ENCODE results near the gene TOM1L2. TPM values are rescaled to one million over a fixed set of nuclear protein-coding genes. Genes with fewer than 3 reads are reported as not detected.
A peak's percentile ranks its signal among the peaks of the same experiment; 100 is the strongest.

TOM1L2 gene
- total RNA-seq, 1 experiment from 2014 or later = 45.2 TPM

DNA sequence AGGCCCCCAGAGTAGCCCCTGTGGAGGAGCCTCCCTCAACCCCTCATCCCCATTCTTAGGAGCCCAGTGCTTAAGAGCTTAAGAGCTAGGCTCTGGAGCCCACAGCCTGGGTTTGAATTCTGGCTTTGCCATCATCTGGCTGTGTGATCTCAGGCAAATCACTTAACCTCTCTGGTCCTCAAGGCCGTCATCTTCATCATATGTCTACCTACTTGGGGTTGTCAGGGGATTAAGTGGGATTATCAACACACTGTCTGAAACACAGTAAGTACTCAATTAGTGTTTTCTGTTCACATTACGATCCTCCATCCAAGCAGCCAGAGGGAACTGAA is 140.2 kb downstream of the TOM1L2 start:
- CTCF ChIA-PET = no interaction called here
- H3K27me3 ChIP-seq (ENCODE audit: control insufficient read depth, insufficient read depth, low read length) = no peaks in the 10 kb centered on the region

DNA sequence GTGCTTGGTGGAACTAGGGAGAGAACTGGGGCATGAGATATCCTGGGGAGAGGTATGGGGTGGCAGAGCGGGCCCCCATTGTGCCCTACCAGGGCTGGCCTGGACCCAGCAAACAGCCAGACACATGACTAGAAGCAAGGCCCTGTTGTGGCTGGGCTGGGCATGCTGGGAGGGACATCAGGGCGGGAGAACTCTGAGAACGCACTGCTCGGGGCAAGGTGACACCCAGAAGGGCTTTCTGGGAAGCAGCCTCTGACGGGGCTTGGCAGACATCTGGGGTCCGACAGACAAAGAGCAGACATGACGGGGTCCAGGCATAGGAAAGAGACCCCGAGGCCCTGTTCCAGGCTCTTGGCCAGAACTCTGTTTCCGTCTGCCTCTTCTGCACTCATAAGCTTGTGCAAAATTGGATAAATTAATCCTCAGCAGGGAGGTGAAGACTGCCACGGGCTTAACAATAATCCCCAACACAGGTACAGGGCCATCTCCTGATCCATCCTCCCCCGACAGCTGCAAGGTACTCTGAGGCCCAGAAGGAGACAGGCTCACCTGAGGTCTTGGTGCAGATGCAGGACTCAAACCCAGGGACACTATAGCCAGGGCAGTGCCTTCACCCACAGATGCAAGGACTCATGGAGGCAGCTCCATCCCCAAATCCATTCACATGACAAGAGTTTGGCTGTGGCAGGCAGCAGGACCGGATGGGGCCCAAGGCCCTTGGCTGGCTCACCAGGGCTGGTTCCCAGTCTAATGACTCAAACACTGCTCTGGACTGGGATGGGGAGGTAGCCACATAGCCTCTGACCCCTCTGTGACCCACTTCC is 140.8 kb downstream of the TOM1L2 start:
- Histone ChIP-seq H3K27me3 (ENCODE audit: control insufficient read depth, insufficient read depth, low read length) (no peaks in the 10 kb centered on the region), H3K9me3 (ENCODE audit: control insufficient read depth, insufficient read depth, low read depth, low read length) (no peaks in the 10 kb centered on the region), H3K27ac (ENCODE audit: low read length) (peak overlapping the region; percentile 39), H3K4me1 (ENCODE audit: control insufficient read depth, insufficient read depth, low read length) (peaks cover 46% of the 10 kb centered on the region), H3K36me3 (ENCODE audit: control insufficient read depth, insufficient read depth, low read length) (0 out of 2 replicates have a peak, but pooled peaks cover 2% of the 10 kb centered on the region), H3K4me3 (ENCODE audit: low read depth in 2 of 2, low read length in 2 of 2) (no peak overlapping the region)
- CTCF ChIA-PET = no interaction called here
- ATAC-seq (no peak), DNase-seq (ENCODE audit: low read depth, low spot score) (no peak)
- in situ Hi-C loops (cut with HindIII; ENCODE audit: low pct_unique_long_range_greater_than_20kb, low sequenced_read_pairs) = no loop called here
- no TSS peak for BruUV-seq (replicated peaks)
- intact Hi-C loops (cut with micrococcal nuclease; ENCODE audit: unreplicated experiment) = no loop called here
- POLR2A ChIA-PET = interaction anchor here (0.6 kb wide), 1 partner anchor 89 kb away, joined by 12 read pairs; no protein-coding TSS in a partner anchor
- TF ChIP-seq, protein P1, sequence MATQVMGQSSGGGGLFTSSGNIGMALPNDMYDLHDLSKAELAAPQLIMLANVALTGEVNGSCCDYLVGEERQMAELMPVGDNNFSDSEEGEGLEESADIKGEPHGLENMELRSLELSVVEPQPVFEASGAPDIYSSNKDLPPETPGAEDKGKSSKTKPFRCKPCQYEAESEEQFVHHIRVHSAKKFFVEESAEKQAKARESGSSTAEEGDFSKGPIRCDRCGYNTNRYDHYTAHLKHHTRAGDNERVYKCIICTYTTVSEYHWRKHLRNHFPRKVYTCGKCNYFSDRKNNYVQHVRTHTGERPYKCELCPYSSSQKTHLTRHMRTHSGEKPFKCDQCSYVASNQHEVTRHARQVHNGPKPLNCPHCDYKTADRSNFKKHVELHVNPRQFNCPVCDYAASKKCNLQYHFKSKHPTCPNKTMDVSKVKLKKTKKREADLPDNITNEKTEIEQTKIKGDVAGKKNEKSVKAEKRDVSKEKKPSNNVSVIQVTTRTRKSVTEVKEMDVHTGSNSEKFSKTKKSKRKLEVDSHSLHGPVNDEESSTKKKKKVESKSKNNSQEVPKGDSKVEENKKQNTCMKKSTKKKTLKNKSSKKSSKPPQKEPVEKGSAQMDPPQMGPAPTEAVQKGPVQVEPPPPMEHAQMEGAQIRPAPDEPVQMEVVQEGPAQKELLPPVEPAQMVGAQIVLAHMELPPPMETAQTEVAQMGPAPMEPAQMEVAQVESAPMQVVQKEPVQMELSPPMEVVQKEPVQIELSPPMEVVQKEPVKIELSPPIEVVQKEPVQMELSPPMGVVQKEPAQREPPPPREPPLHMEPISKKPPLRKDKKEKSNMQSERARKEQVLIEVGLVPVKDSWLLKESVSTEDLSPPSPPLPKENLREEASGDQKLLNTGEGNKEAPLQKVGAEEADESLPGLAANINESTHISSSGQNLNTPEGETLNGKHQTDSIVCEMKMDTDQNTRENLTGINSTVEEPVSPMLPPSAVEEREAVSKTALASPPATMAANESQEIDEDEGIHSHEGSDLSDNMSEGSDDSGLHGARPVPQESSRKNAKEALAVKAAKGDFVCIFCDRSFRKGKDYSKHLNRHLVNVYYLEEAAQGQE (IDR thresholded peaks at IDR 0.05; ENCODE audit: insufficient read depth in 1 of 2, low read depth in 2 of 2, low read length in 1 of 2) = no peak
- TF ChIP-seq POLR2AphosphoS5 (IDR thresholded peaks at IDR 0.05; ENCODE audit: low read depth, low read length) (no peak), SIN3A (IDR thresholded peaks at IDR 0.05; ENCODE audit: borderline replicate concordance, insufficient read depth, low read depth, low read length) (no peak), TCF7L2 (IDR thresholded peaks at IDR 0.05; ENCODE audit: low read depth, low read length) (no peak)
- TF ChIP-seq, protein P2, sequence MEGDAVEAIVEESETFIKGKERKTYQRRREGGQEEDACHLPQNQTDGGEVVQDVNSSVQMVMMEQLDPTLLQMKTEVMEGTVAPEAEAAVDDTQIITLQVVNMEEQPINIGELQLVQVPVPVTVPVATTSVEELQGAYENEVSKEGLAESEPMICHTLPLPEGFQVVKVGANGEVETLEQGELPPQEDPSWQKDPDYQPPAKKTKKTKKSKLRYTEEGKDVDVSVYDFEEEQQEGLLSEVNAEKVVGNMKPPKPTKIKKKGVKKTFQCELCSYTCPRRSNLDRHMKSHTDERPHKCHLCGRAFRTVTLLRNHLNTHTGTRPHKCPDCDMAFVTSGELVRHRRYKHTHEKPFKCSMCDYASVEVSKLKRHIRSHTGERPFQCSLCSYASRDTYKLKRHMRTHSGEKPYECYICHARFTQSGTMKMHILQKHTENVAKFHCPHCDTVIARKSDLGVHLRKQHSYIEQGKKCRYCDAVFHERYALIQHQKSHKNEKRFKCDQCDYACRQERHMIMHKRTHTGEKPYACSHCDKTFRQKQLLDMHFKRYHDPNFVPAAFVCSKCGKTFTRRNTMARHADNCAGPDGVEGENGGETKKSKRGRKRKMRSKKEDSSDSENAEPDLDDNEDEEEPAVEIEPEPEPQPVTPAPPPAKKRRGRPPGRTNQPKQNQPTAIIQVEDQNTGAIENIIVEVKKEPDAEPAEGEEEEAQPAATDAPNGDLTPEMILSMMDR (IDR thresholded peaks at IDR 0.05) = no peak

More for the DNA sequence above, 140.2 kb downstream of the TOM1L2 start:
- DNase-seq (ENCODE audit: low read depth, low spot score) (no peak), ATAC-seq (no peak)
- in situ Hi-C loops (cut with HindIII; ENCODE audit: low pct_unique_long_range_greater_than_20kb, low sequenced_read_pairs) = no loop called here
- BruUV-seq (replicated peaks) = no TSS peak
- H3K9me3 ChIP-seq (ENCODE audit: control insufficient read depth, insufficient read depth, low read depth, low read length) = no peaks in the 10 kb centered on the region
- 0 out of 2 replicates have a peak, but pooled peaks cover 2% of the 10 kb centered on the region for H3K36me3 ChIP-seq (ENCODE audit: control insufficient read depth, insufficient read depth, low read length)
- intact Hi-C loops (cut with micrococcal nuclease; ENCODE audit: unreplicated experiment) = no loop called here
- TF ChIP-seq, protein P2 (IDR thresholded peaks at IDR 0.05) = no peak
- TF ChIP-seq POLR2AphosphoS5 (IDR thresholded peaks at IDR 0.05; ENCODE audit: low read depth, low read length) (no peak), TCF7L2 (IDR thresholded peaks at IDR 0.05; ENCODE audit: low read depth, low read length) (no peak), SIN3A (IDR thresholded peaks at IDR 0.05; ENCODE audit: borderline replicate concordance, insufficient read depth, low read depth, low read length) (no peak)
- TF ChIP-seq, protein P1 (IDR thresholded peaks at IDR 0.05; ENCODE audit: insufficient read depth in 1 of 2, low read depth in 2 of 2, low read length in 1 of 2) = no peak
- peak overlapping the region; percentile 39 for H3K27ac ChIP-seq (ENCODE audit: low read length)
- peaks cover 41% of the 10 kb centered on the region for H3K4me1 ChIP-seq (ENCODE audit: control insufficient read depth, insufficient read depth, low read length)
- POLR2A ChIA-PET = interaction anchor here (0.5 to 0.6 kb wide), 2 partner anchors 53 to 88 kb away, joined by 3 to 12 read pairs; no protein-coding TSS in a partner anchor
- H3K4me3 ChIP-seq (ENCODE audit: low read depth in 2 of 2, low read length in 2 of 2) = no peak overlapping the region

All from Panc1 (cell line).